ENCODE data around the gene CD302.
"Not testable (repeated sequence)": the region's sequence is repeated elsewhere in the genome, so short reads cannot be mapped to it uniquely, and the experiment has no call there.

CD302 gene

DNA sequence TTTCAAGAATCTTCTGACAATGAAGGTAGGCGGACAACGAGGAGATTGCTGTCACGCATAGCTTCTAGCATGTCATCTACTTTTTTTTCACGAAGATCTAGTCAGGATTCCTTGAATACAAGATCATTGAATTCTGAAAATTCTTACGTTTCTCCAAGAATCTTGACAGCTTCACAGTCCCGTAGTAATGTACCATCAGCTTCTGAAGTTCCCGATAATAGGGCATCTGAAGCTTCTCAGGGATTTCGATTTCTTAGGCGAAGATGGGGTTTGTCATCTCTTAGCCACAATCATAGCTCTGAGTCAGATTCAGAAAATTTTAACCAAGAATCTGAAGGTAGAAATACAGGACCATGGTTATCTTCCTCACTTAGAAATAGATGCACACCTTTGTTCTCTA, 49.9 kb downstream of the CD302 start:
- Histone ChIP-seq H3K4me1 (ENCODE audit: insufficient read depth, low read length) (peaks cover 3% of the 10 kb centered on the region), H3K27ac (ENCODE audit: low read depth, low read length) (no peak overlapping the region), H3K9ac (ENCODE audit: low read length) (no peak overlapping the region), H3K36me3 (ENCODE audit: insufficient read depth, low read length) (peaks cover 57% of the 10 kb centered on the region), H3K27me3 (ENCODE audit: control insufficient read depth in 1 of 2, insufficient read depth in 2 of 2, low read length in 2 of 2) (no peaks in the 10 kb centered on the region), H3K9me3 (ENCODE audit: low read length) (no peaks in the 10 kb centered on the region), H3K4me3 (ENCODE audit: low read depth in 1 of 2, low read length in 2 of 2) (no peak overlapping the region)

- H3K9ac ChIP-seq (ENCODE audit: low read length); H3K9me3 ChIP-seq (ENCODE audit: low read length); H3K4me3 ChIP-seq (ENCODE audit: low read depth in 1 of 2, low read length in 2 of 2); H3K4me1 ChIP-seq (ENCODE audit: insufficient read depth, low read length); H3K27ac ChIP-seq (ENCODE audit: low read depth, low read length); H3K27me3 ChIP-seq (ENCODE audit: control insufficient read depth in 1 of 2, insufficient read depth in 2 of 2, low read length in 2 of 2): not testable (repeated sequence)
- H3K36me3 ChIP-seq (ENCODE audit: insufficient read depth, low read length): peaks cover 44% of the 10 kb centered on the region
These were observed 52.8 kb downstream of the CD302 start for GRCh38 chr2:159745237-159745636.

DNA sequence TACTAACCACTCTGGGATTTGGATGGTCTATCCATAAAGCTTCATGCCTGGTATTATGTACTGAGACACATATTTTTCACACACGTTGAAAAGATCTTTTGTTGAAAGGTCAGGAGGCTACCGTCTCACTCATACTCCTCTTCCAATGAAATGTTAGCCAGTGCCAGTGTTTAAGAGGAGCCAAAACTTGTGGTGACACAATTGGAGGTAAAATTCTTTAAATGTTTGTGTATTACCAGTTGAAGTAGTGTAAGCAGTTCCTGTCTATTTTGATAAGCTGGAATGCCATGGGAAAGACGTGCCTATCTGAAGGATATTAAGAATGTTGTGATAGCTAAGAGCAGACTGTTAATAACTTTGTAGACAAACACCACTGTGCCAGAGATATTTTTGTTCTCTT, 53.6 kb downstream of the CD302 start:
- Histone ChIP-seq H3K36me3 (ENCODE audit: insufficient read depth, low read length) (peaks cover 41% of the 10 kb centered on the region), H3K27me3 (ENCODE audit: control insufficient read depth in 1 of 2, insufficient read depth in 2 of 2, low read length in 2 of 2) (no peaks in the 10 kb centered on the region), H3K4me3 (ENCODE audit: low read depth in 1 of 2, low read length in 2 of 2) (no peak overlapping the region), H3K27ac (ENCODE audit: low read depth, low read length) (no peak overlapping the region), H3K9me3 (ENCODE audit: low read length) (no peaks in the 10 kb centered on the region), H3K9ac (ENCODE audit: low read length) (no peak overlapping the region), H3K4me1 (ENCODE audit: insufficient read depth, low read length) (no peaks in the 10 kb centered on the region)

- Histone ChIP-seq H3K27me3 (ENCODE audit: control insufficient read depth in 1 of 2, insufficient read depth in 2 of 2, low read length in 2 of 2) (no peaks in the 10 kb centered on the region), H3K9me3 (ENCODE audit: low read length) (no peaks in the 10 kb centered on the region), H3K36me3 (ENCODE audit: insufficient read depth, low read length) (peaks cover 40% of the 10 kb centered on the region), H3K4me1 (ENCODE audit: insufficient read depth, low read length) (no peaks in the 10 kb centered on the region), H3K4me3 (ENCODE audit: low read depth in 1 of 2, low read length in 2 of 2) (no peak overlapping the region), H3K9ac (ENCODE audit: low read length) (no peak overlapping the region), H3K27ac (ENCODE audit: low read depth, low read length) (no peak overlapping the region)
These were observed 55.2 kb downstream of the CD302 start for GRCh38 chr2:159742846-159743245.

GRCh38 chr2:159738509-159739390, 59.3 kb downstream of the CD302 start:
- Histone ChIP-seq H3K27me3 (ENCODE audit: control insufficient read depth in 1 of 2, insufficient read depth in 2 of 2, low read length in 2 of 2) (no peaks in the 10 kb centered on the region), H3K4me3 (ENCODE audit: low read depth in 1 of 2, low read length in 2 of 2) (no peak overlapping the region), H3K9me3 (ENCODE audit: low read length) (no peaks in the 10 kb centered on the region), H3K9ac (ENCODE audit: low read length) (no peak overlapping the region), H3K36me3 (ENCODE audit: insufficient read depth, low read length) (peaks cover 20% of the 10 kb centered on the region), H3K4me1 (ENCODE audit: insufficient read depth, low read length) (no peaks in the 10 kb centered on the region), H3K27ac (ENCODE audit: low read depth, low read length) (no peak overlapping the region)

- Histone ChIP-seq H3K27ac (ENCODE audit: low read depth, low read length) (no peak overlapping the region), H3K4me3 (ENCODE audit: low read depth in 1 of 2, low read length in 2 of 2) (no peak overlapping the region), H3K27me3 (ENCODE audit: control insufficient read depth in 1 of 2, insufficient read depth in 2 of 2, low read length in 2 of 2) (no peaks in the 10 kb centered on the region), H3K9me3 (ENCODE audit: low read length) (no peaks in the 10 kb centered on the region), H3K36me3 (ENCODE audit: insufficient read depth, low read length) (peaks cover 16% of the 10 kb centered on the region), H3K9ac (ENCODE audit: low read length) (no peak overlapping the region), H3K4me1 (ENCODE audit: insufficient read depth, low read length) (no peaks in the 10 kb centered on the region)
These were observed 60.1 kb downstream of the CD302 start for GRCh38 chr2:159737917-159738296.

DNA sequence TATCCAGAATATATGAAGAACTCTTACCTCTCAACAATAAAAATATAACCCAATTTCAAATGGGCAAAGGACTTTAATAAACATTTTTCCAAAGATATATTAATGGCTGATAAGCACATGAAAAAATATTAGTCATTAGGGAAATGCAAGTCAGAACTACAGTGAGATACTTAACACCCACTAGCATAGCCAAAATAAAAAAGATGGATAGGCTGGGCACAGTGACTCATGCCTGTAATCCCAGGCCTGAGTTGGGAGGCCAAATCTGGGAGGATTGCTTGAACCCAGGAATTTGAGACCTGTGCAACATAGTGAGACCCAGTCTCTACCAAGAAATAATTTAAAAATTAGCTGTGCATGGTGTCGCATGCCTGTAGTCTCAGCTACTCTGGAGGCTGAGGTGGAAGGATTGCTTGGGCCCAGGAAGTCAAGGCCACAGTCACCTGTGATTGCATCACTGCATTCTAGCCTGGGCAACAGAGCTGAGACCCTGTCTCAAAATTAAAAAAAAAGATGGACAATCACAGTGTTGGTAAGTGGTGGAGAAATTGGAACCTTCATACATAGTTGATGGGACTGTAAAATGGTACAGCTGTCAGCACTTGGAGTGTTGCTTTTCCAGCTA, 60.6 kb downstream of the CD302 start:
- H3K36me3 ChIP-seq (ENCODE audit: insufficient read depth, low read length): peaks cover 14% of the 10 kb centered on the region
- no peaks in the 10 kb centered on the region for H3K4me1 ChIP-seq (ENCODE audit: insufficient read depth, low read length)
- H3K9ac ChIP-seq (ENCODE audit: low read length): no peak overlapping the region
- no peak overlapping the region for H3K4me3 ChIP-seq (ENCODE audit: low read depth in 1 of 2, low read length in 2 of 2)
- no peaks in the 10 kb centered on the region for H3K9me3 ChIP-seq (ENCODE audit: low read length)
- H3K27ac ChIP-seq (ENCODE audit: low read depth, low read length): no peak overlapping the region
- no peaks in the 10 kb centered on the region for H3K27me3 ChIP-seq (ENCODE audit: control insufficient read depth in 1 of 2, insufficient read depth in 2 of 2, low read length in 2 of 2)

DNA sequence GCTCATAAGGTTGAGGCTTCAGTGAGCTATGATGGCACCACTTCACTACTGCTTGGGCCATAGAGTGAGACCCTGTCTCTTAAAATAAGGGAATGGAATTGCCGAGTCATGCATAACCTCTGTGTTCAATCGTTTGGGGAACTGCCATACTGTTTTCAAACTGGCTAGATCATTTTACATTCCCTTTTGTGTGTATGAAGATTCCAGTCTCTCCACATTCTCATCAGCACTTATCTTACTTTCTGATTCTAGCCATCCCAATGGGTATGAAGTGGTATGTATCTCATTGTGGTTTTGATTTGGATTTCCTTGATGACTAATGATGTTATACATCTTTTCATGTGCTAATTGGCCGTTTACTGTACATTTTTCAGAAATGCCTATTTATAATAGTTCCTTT, 62.0 kb downstream of the CD302 start:
- no peak overlapping the region for H3K4me3 ChIP-seq (ENCODE audit: low read depth in 1 of 2, low read length in 2 of 2)
- H3K36me3 ChIP-seq (ENCODE audit: insufficient read depth, low read length): peaks cover 14% of the 10 kb centered on the region
- no peaks in the 10 kb centered on the region for H3K4me1 ChIP-seq (ENCODE audit: insufficient read depth, low read length)
- no peak overlapping the region for H3K9ac ChIP-seq (ENCODE audit: low read length)
- H3K27me3 ChIP-seq (ENCODE audit: control insufficient read depth in 1 of 2, insufficient read depth in 2 of 2, low read length in 2 of 2): no peaks in the 10 kb centered on the region
- no peaks in the 10 kb centered on the region for H3K9me3 ChIP-seq (ENCODE audit: low read length)
- no peak overlapping the region for H3K27ac ChIP-seq (ENCODE audit: low read depth, low read length)

- no peaks in the 10 kb centered on the region for H3K27me3 ChIP-seq (ENCODE audit: control insufficient read depth in 1 of 2, insufficient read depth in 2 of 2, low read length in 2 of 2)
- H3K27ac ChIP-seq (ENCODE audit: low read depth, low read length): no peak overlapping the region
- no peaks in the 10 kb centered on the region for H3K4me1 ChIP-seq (ENCODE audit: insufficient read depth, low read length)
- H3K4me3 ChIP-seq (ENCODE audit: low read depth in 1 of 2, low read length in 2 of 2): no peak overlapping the region
- no peak overlapping the region for H3K9ac ChIP-seq (ENCODE audit: low read length)
- H3K9me3 ChIP-seq (ENCODE audit: low read length): no peaks in the 10 kb centered on the region
- H3K36me3 ChIP-seq (ENCODE audit: insufficient read depth, low read length): peaks cover 18% of the 10 kb centered on the region
These were observed 62.4 kb downstream of the CD302 start for GRCh38 chr2:159735648-159736047.

GRCh38 chr2:159728629-159729028, 69.4 kb downstream of the CD302 start:
- H3K4me1 ChIP-seq (ENCODE audit: insufficient read depth, low read length): peaks cover 5% of the 10 kb centered on the region
- no peak overlapping the region for H3K4me3 ChIP-seq (ENCODE audit: low read depth in 1 of 2, low read length in 2 of 2)
- H3K27ac ChIP-seq (ENCODE audit: low read depth, low read length): no peak overlapping the region
- H3K36me3 ChIP-seq (ENCODE audit: insufficient read depth, low read length): peaks cover 17% of the 10 kb centered on the region
- H3K9ac ChIP-seq (ENCODE audit: low read length): no peak overlapping the region
- H3K9me3 ChIP-seq (ENCODE audit: low read length): no peaks in the 10 kb centered on the region
- no peaks in the 10 kb centered on the region for H3K27me3 ChIP-seq (ENCODE audit: control insufficient read depth in 1 of 2, insufficient read depth in 2 of 2, low read length in 2 of 2)

DNA sequence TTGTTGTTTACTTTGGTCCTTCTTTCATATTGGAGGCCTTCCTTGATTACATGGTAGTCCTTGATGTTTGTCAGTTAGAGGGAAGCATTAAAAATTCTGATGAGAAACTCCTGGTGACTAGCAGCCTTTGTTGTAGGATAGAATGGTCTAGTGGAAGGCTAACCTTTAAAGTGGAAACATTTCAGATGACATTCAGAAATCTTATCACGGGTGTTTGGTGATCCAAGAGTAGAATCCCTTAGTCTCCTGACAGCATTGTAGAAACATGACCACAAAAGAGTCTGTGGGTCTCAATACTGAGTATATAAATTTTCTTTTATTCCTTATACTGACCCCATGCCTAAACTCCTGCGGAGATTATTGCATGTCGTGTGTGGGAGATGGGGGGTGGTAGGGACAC, 72.3 kb downstream of the CD302 start:
- H3K27ac ChIP-seq (ENCODE audit: low read depth, low read length): no peak overlapping the region
- no peak overlapping the region for H3K4me3 ChIP-seq (ENCODE audit: low read depth in 1 of 2, low read length in 2 of 2)
- peaks cover 19% of the 10 kb centered on the region for H3K36me3 ChIP-seq (ENCODE audit: insufficient read depth, low read length)
- H3K9ac ChIP-seq (ENCODE audit: low read length): no peak overlapping the region
- H3K4me1 ChIP-seq (ENCODE audit: insufficient read depth, low read length): peaks cover 22% of the 10 kb centered on the region
- H3K27me3 ChIP-seq (ENCODE audit: control insufficient read depth in 1 of 2, insufficient read depth in 2 of 2, low read length in 2 of 2): no peaks in the 10 kb centered on the region
- H3K9me3 ChIP-seq (ENCODE audit: low read length): no peaks in the 10 kb centered on the region
